Measurements from ENCODE around the gene ATP5PO.

DNA sequence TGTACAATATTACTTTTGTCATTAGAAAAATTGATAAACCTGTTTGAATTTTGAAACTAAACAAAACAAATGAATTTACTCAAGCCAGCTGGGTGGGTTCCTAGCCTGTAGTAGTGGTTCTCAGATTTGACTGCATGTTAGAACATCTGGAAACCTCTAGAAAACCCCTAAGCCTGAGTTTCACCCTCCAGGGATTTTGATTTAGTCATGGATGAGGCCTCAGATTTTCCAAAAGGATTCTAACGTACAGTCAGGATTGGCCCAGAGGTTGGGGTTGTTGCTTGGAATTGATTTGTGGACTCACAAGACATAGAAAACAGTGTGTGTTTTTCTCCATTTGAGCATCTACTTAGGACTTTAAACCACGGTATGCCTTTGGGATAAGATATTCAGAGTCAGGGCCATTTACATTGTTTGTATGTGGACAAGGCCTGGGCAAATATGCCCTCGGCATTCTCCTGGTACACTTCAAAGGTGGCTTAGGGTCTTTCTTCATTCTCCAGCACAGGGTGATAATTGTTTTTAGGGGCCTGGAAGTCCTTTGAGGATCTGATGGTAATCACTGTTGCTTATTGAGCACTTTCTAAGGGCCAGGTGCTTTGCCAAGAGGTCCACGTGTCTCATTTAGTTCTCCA, 42.6 kb downstream of the ATP5PO start:
- TF ChIP-seq, protein P1, sequence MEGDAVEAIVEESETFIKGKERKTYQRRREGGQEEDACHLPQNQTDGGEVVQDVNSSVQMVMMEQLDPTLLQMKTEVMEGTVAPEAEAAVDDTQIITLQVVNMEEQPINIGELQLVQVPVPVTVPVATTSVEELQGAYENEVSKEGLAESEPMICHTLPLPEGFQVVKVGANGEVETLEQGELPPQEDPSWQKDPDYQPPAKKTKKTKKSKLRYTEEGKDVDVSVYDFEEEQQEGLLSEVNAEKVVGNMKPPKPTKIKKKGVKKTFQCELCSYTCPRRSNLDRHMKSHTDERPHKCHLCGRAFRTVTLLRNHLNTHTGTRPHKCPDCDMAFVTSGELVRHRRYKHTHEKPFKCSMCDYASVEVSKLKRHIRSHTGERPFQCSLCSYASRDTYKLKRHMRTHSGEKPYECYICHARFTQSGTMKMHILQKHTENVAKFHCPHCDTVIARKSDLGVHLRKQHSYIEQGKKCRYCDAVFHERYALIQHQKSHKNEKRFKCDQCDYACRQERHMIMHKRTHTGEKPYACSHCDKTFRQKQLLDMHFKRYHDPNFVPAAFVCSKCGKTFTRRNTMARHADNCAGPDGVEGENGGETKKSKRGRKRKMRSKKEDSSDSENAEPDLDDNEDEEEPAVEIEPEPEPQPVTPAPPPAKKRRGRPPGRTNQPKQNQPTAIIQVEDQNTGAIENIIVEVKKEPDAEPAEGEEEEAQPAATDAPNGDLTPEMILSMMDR (IDR thresholded peaks at IDR 0.05) = no peak
- TF ChIP-seq POLR2AphosphoS5 (IDR thresholded peaks at IDR 0.05; ENCODE audit: low read depth, low read length) = no peak
